SU-DHL-6 (cell line): Measurements from ENCODE around the gene FCMR.

ENCODE experiments used
- H2AFZ ChIP-seq: fragments of 200-600 bp; sonication (generic); 2 replicates; pipeline ENCODE4 v1.6.1; 2014; ENCODE audit warnings: low read depth, mild to moderate bottlenecking, moderate library complexity, mixed read lengths, antibody characterized with exemption, low read length; ENCODE audit not compliant: severe bottlenecking
- H3F3A ChIP-seq: fragments of 200-600 bp; shearing (Covaris generic); 2 replicates; pipeline ENCODE4 v1.6.0; 2016; ENCODE audit warnings: antibody characterized with exemption, mild to moderate bottlenecking; ENCODE audit not compliant: insufficient read depth
- H3K27ac ChIP-seq: fragments of 200-600 bp; sonication (generic); 2 replicates; pipeline ENCODE4 v1.5.1; 2016; ENCODE audit warnings: low read depth, mild to moderate bottlenecking, low read length, moderate library complexity, mixed read lengths
- H3K27me3 ChIP-seq: fragments of 200-600 bp; sonication (generic), shearing (Covaris generic); 2 replicates; pipeline ENCODE4 v1.6.0; 2014; ENCODE audit warnings: mild to moderate bottlenecking, low read length
- H3K36me3 ChIP-seq: fragments of 200-600 bp; sonication (generic); 2 replicates; pipeline ENCODE4 v1.6.1; 2014; ENCODE audit warnings: mild to moderate bottlenecking, low read length, mixed read lengths
- H3K4me2 ChIP-seq: fragments of 300-600, 200-600 bp; shearing (Covaris generic), sonication (generic); 2 replicates; pipeline ENCODE4 v1.6.0; 2014; ENCODE audit warnings: low read length, low read depth, mild to moderate bottlenecking; ENCODE audit not compliant: poor library complexity, severe bottlenecking
- H3K4me3 ChIP-seq: fragments of 200-600 bp; sonication (generic); 2 replicates; pipeline ENCODE4 v1.5.1; 2014; ENCODE audit warnings: antibody characterized with exemption, low read length, mild to moderate bottlenecking, mixed read lengths; ENCODE audit not compliant: insufficient read depth, poor library complexity, severe bottlenecking
- H3K79me2 ChIP-seq: fragments of 200-600 bp; sonication (generic); 2 replicates; pipeline ENCODE4 v1.6.1; 2014; ENCODE audit warnings: mild to moderate bottlenecking, low read length, moderate library complexity; ENCODE audit not compliant: insufficient read depth
- H3K9ac ChIP-seq: fragments of 200-600 bp; sonication (generic); 2 replicates; pipeline ENCODE4 v1.7.0; 2014; ENCODE audit warnings: mild to moderate bottlenecking, low read length
- H3K9me2 ChIP-seq: fragments of 200-600 bp; sonication (generic); replicated peaks from 2 replicates; pipeline ENCODE4 v1.6.1; 2014; ENCODE audit warnings: low read length; ENCODE audit not compliant: insufficient read depth
- H3K9me3 ChIP-seq: fragments of 200-600 bp; sonication (generic); 2 replicates; pipeline ENCODE4 v1.6.1; 2014; ENCODE audit warnings: low read length, mixed read lengths; ENCODE audit not compliant: insufficient read depth
- H4K20me1 ChIP-seq: fragments of 200-600 bp; sonication (generic); 2 replicates; pipeline ENCODE4 v1.6.1; 2014; ENCODE audit warnings: low read depth, mild to moderate bottlenecking, antibody characterized with exemption, low read length, moderate library complexity, mixed read lengths
- EZH2phosphoT487 ChIP-seq: fragments of 200-600 bp; sonication (generic), shearing (Covaris generic); conservative IDR thresholded peaks from 2 replicates; pipeline ENCODE4 v1.6.1; 2018; ENCODE audit warnings: mild to moderate bottlenecking, antibody characterized with exemption, low read length, moderate library complexity, mixed read lengths
- TF ChIP-seq, protein P1 (sequence below): fragments of 200-600 bp; sonication (generic); IDR thresholded peaks from one replicate; pipeline ENCODE4 v1.5.1; 2017; ENCODE audit warnings: antibody characterized with exemption, mild to moderate bottlenecking, low read length, moderate library complexity; ENCODE audit not compliant: insufficient read depth, poor library complexity, severe bottlenecking

The FCMR gene

GRCh38 chr1:206896261-206896660 is 25.5 kb downstream of the FCMR start:
- Histone ChIP-seq H3K9me2 (no peaks in the 10 kb centered on the region), H3K4me2 (no peak overlapping the region), H3K9me3 (no peaks in the 10 kb centered on the region), H2AFZ (no peak overlapping the region), H3K27ac (no peak overlapping the region), H3K27me3 (no peaks in the 10 kb centered on the region), H4K20me1 (no peaks in the 10 kb centered on the region), H3K4me3 (no peak overlapping the region), H3K36me3 (no peaks in the 10 kb centered on the region), H3K79me2 (no peaks in the 10 kb centered on the region), H3K9ac (no peak overlapping the region), H3F3A (no peaks in the 10 kb centered on the region)
- TF ChIP-seq, protein P1, sequence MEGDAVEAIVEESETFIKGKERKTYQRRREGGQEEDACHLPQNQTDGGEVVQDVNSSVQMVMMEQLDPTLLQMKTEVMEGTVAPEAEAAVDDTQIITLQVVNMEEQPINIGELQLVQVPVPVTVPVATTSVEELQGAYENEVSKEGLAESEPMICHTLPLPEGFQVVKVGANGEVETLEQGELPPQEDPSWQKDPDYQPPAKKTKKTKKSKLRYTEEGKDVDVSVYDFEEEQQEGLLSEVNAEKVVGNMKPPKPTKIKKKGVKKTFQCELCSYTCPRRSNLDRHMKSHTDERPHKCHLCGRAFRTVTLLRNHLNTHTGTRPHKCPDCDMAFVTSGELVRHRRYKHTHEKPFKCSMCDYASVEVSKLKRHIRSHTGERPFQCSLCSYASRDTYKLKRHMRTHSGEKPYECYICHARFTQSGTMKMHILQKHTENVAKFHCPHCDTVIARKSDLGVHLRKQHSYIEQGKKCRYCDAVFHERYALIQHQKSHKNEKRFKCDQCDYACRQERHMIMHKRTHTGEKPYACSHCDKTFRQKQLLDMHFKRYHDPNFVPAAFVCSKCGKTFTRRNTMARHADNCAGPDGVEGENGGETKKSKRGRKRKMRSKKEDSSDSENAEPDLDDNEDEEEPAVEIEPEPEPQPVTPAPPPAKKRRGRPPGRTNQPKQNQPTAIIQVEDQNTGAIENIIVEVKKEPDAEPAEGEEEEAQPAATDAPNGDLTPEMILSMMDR: no peak
- no peak for TF ChIP-seq EZH2phosphoT487

DNA sequence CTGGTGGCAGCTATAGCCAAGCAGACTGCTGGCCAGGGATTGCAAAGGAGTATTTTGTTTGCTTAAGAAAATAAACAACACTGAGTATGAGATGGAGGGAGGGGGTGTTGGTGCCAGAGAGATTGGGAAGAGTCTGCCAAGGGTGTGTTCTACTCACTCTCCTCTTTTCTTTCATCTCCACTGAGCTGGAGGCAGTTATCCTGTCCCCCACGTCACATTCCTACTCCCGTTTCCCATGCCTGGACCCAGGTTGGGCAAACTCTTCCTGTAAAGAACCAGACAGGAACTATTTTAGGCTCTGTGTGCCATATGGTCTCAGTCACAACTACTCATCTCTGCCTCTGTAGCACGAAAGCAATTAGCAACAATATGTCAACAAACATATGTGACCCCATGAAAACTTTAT is 25.9 kb downstream of the FCMR start:
- Histone ChIP-seq H3K79me2 (no peaks in the 10 kb centered on the region), H3K36me3 (no peaks in the 10 kb centered on the region), H3K4me3 (no peak overlapping the region), H3K4me2 (no peak overlapping the region), H4K20me1 (no peaks in the 10 kb centered on the region), H2AFZ (no peak overlapping the region), H3K27ac (no peak overlapping the region), H3K9ac (no peak overlapping the region), H3K9me2 (no peaks in the 10 kb centered on the region), H3K9me3 (no peaks in the 10 kb centered on the region), H3F3A (no peaks in the 10 kb centered on the region), H3K27me3 (no peaks in the 10 kb centered on the region)
- no peak for TF ChIP-seq EZH2phosphoT487
- TF ChIP-seq, protein P1: no peak

DNA sequence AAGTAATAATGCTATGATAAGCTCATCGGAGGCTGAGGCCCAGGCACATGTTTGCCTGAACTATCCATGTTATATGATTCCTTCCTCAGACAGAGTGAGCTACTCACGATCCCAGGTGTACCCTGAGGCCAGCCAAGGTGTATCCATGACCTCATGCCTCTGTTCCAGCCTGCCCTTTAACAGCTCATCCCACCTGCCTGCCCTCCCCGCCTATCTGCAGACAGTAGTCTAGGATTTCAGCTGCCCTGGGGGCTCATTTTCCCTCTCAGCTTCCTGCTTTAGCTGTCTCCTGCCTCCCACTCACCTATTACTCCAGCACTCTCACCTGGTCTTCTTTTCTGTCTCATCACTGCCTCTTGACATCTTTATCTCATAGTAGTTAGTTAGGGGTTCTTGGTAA is 26.4 kb downstream of the FCMR start:
- Histone ChIP-seq H2AFZ (no peak overlapping the region), H3K9ac (no peak overlapping the region), H3K27me3 (no peaks in the 10 kb centered on the region), H3K79me2 (no peaks in the 10 kb centered on the region), H3K36me3 (no peaks in the 10 kb centered on the region), H4K20me1 (no peaks in the 10 kb centered on the region), H3K27ac (no peak overlapping the region), H3F3A (no peaks in the 10 kb centered on the region), H3K4me3 (no peak overlapping the region), H3K9me3 (no peaks in the 10 kb centered on the region), H3K4me2 (no peak overlapping the region), H3K9me2 (no peaks in the 10 kb centered on the region)
- TF ChIP-seq, protein P1: no peak
- TF ChIP-seq EZH2phosphoT487: no peak

DNA sequence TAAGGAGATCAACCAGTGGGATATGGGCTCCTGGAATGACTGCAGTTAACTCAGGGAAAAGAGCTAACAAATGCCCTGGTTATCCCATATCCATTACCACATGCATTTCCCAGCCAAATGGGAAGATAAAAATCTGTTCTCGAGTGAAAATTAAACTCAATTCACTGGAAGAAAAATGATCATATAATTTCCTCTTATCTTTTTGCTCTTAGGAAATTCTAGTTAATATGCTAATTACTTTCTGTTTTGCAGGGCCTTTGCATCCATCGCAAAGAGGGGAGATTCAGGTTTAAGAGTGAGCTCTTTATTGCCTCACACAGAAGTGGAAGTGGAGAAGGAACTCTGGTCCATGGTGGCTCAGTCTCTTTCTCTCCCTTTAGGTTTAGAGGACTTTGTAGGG is 28.4 kb downstream of the FCMR start:
- no peaks in the 10 kb centered on the region for H4K20me1 ChIP-seq
- H3K36me3 ChIP-seq: no peaks in the 10 kb centered on the region
- no peak overlapping the region for H2AFZ ChIP-seq
- no peak for TF ChIP-seq EZH2phosphoT487
- TF ChIP-seq, protein P1: no peak
- no peak overlapping the region for H3K9ac ChIP-seq
- no peak overlapping the region for H3K4me2 ChIP-seq
- no peaks in the 10 kb centered on the region for H3F3A ChIP-seq
- no peaks in the 10 kb centered on the region for H3K27me3 ChIP-seq
- no peaks in the 10 kb centered on the region for H3K9me2 ChIP-seq
- no peak overlapping the region for H3K4me3 ChIP-seq
- H3K79me2 ChIP-seq: no peaks in the 10 kb centered on the region
- no peak overlapping the region for H3K27ac ChIP-seq
- no peaks in the 10 kb centered on the region for H3K9me3 ChIP-seq
